Measurements from ENCODE around the gene AMPD1. TPM values are rescaled to one million over a fixed set of nuclear protein-coding genes. Genes with fewer than 3 reads are reported as not detected.

Gene AMPD1
- total RNA-seq, result under 1 TPM in 1 of 2 experiments, not detected in 1; 0.23 TPM

DNA sequence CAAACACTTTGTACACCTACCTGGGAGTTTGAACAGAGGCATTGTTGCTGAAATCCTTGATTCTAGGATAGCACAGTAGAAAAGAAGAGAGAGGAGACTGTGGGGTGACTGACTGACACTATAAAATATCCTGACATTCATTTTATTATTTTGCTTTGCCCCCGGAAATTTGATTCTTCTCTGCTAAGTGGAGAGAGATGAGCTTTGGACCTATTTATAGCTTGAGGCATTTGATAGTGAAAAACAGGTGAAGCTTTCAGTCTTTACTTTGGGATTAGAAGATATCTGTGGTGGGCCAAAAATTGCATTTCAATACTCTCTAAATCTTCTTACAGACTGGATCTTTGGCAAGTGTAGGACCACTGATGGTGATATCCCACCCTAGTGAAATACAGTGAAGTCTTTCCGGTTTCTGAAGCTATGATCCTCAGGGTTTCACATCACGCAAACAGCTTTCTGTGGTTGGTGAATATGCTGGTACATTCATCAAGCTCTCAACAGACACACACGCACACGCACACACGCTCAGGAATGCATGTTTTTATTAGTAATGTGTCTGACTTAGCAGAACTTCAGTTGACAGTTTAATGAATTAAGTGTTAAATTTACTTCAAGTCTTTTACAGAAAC is at the start of gene AMPD1:
Gene AMPD1 (minus strand): TSS at position 117 of the 629 bp plus-strand sequence. CDS start 75 bp downstream, at position 42.
- no peaks in the 10 kb centered on the region for H3K4me1 Mint-ChIP-seq
- POLR2A ChIA-PET, result no interaction called here
- intact Hi-C loops (cut with DNase I, micrococcal nuclease), result no loop called here

DNA sequence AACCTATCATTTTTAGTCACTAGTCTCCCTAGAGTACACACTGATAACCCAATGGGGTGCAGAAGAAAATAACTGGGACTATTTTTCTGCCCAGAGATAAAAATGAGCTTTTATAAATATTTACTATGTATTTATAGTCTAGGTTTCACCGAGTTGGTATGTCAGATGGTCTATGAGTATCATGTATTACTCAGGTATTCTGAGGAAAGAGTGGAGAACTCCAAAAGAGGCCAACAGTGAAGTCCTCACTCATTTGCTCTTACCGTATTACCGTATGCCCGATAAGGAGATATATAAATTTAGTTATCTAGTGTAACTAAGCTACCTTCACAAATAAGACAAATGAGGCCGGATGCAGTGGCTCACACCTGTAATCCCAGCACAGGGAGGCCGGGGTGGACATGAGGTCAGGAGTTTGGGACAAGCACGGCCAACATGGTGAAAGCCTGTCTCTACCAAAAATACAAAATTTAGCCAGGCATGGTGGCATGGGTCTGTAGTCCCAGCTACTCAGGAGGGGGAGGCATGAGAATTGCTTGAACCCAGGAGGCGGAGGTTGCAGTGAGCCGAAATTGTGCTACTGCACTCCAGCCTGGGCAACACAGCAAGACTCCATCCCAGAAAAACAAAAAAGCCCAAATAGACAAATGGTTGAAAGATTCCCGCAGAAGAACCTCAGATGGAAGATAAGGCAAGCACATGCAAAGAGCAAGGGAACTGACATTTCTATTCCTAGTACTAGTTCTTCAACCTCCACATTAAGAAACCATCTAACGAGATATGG is 46.8 kb upstream of the AMPD1 start:
- Mint-ChIP-seq H3K4me3 (no peak overlapping the region), H3K36me3 (ENCODE audit: low read depth) (peaks cover 54% of the 10 kb centered on the region), H3K4me1 (peaks cover 59% of the 10 kb centered on the region), H3K27ac (peak overlapping the region; percentile 51), H3K9me3 (ENCODE audit: low read depth) (no peaks in the 10 kb centered on the region), H3K27me3 (no peaks in the 10 kb centered on the region)
- ATAC-seq, result no peak
- POLR2A ChIA-PET, result interaction anchor here (0.7 kb wide), 1 partner anchor 22 kb away, joined by 3 read pairs; no protein-coding TSS in a partner anchor
- CTCF ChIA-PET, result interaction anchor here (0.8 to 1.3 kb wide), 2 partner anchors 15 to 24 kb away, joined by 3 read pairs; no protein-coding TSS in a partner anchor
- intact Hi-C loops (cut with DNase I, micrococcal nuclease), result loop anchor here in 1 of 2 experiments (2.0 to 10.0 kb wide), 2 partner anchors 15 to 353 kb away; partner anchors contain the start of gene CSDE1
- DNase-seq, result no peak

More for the DNA sequence above, at the start of gene AMPD1:
- no peaks in the 10 kb centered on the region for H3K9me3 Mint-ChIP-seq (ENCODE audit: low read depth)
- DNase-seq, result no peak
- no peak for ATAC-seq
- no peak within 1 kb of the TSS for H3K27ac Mint-ChIP-seq
- no peaks in the 10 kb centered on the region for H3K36me3 Mint-ChIP-seq (ENCODE audit: low read depth)
- H3K27me3 Mint-ChIP-seq, result peaks cover 6% of the 10 kb centered on the region
- CTCF ChIA-PET, result interaction anchor here (0.8 to 1.7 kb wide), 2 partner anchors 20 to 74 kb away, joined by 3 to 5 read pairs; partner anchors contain the start of gene NRAS
- H3K4me3 Mint-ChIP-seq, result no peak within 1 kb of the TSS

DNA sequence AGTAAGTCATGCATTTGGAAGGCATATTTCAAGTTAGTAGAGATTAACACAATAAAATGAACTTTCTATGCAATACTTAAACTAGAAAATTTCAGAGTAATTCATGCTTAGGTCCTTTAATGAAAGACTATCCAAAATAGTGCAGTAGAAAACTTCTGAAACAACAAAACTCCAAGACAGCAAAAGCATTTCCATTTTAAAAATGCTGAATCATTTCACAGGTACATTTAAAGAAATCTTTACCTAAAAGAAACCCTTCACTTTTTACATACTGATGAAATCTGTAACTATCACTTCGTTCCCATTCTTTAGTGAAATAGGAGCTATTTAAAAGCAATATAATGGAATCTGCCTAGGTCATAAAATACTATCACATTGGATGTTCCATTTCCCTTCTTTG is 45.0 kb upstream of the AMPD1 start:
- intact Hi-C loops (cut with DNase I, micrococcal nuclease), result loop anchor here in 1 of 2 experiments (2.0 to 10.0 kb wide), 2 partner anchors 16 to 354 kb away; partner anchors contain the start of gene CSDE1
- ChIA-PET POLR2A (no interaction called here), CTCF (interaction anchor here (0.6 kb wide), 1 partner anchor 9 kb away, joined by 3 read pairs; no protein-coding TSS in a partner anchor)
- ATAC-seq (no peak), DNase-seq (no peak)
- Mint-ChIP-seq H3K27ac (no peak overlapping the region), H3K36me3 (ENCODE audit: low read depth) (peaks cover 56% of the 10 kb centered on the region), H3K27me3 (no peaks in the 10 kb centered on the region), H3K9me3 (ENCODE audit: low read depth) (no peaks in the 10 kb centered on the region), H3K4me3 (no peak overlapping the region), H3K4me1 (peaks cover 41% of the 10 kb centered on the region)

DNA sequence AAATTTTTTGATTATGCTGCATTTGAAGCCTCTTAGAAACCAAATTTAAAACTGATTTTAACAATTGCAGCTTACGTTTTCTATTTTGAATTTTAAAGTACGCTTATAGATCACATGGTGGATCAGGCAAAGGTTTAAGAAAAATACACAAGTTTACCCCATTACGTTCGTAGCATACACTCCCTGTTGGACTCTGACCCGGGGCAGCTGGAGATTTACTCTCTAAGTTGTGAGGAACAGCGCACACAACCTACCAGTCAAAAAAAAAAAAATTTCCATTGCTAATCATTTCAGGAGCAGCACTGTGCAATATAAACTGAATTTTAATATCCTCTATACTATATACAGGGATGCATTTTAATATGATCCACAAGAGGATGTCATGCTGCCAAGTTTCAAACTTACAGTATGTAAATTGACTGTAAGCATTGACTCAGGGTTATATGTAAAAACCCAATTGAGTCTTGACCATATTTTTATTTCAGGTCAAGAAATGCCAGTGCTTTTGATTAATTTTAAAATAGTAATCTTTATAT is 42.0 kb upstream of the AMPD1 start:
- Mint-ChIP-seq H3K4me1 (peaks cover 20% of the 10 kb centered on the region), H3K27ac (no peak overlapping the region), H3K36me3 (ENCODE audit: low read depth) (peaks cover 66% of the 10 kb centered on the region), H3K27me3 (no peaks in the 10 kb centered on the region), H3K4me3 (no peak overlapping the region), H3K9me3 (ENCODE audit: low read depth) (no peaks in the 10 kb centered on the region)
- CTCF ChIA-PET, result interaction anchor here (1.0 to 1.6 kb wide), 2 partner anchors 9 to 17 kb away, joined by 3 to 4 read pairs; no protein-coding TSS in a partner anchor
- ATAC-seq, result no peak
- intact Hi-C loops (cut with DNase I, micrococcal nuclease), result no loop called here
- POLR2A ChIA-PET, result no interaction called here
- DNase-seq, result no peak

DNA sequence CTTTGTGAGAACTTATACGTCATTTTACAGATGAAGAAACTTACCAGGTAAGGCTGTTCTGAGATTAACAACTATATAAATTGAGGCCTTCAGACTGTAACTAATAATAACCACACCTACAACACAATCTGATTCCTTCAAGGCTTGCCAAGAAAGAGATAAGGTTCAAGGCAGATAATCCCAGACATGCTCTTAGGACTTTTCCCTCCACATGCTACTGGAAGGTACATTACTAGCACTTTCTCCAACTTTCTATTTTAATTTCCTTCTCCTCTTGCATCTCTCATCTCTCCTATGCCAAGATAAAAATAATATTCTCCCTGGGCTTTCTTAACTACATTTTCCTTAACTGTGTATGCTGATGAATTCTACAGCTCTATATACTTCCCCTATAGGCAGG is 40.1 kb upstream of the AMPD1 start:
- Mint-ChIP-seq H3K27me3 (no peaks in the 10 kb centered on the region), H3K27ac (no peak overlapping the region), H3K9me3 (ENCODE audit: low read depth) (no peaks in the 10 kb centered on the region), H3K4me1 (peaks cover 11% of the 10 kb centered on the region), H3K36me3 (ENCODE audit: low read depth) (peaks cover 66% of the 10 kb centered on the region), H3K4me3 (no peak overlapping the region)
- CTCF ChIA-PET, result no interaction called here
- no peak for ATAC-seq
- POLR2A ChIA-PET, result no interaction called here
- intact Hi-C loops (cut with DNase I, micrococcal nuclease), result no loop called here
- DNase-seq, result no peak

DNA sequence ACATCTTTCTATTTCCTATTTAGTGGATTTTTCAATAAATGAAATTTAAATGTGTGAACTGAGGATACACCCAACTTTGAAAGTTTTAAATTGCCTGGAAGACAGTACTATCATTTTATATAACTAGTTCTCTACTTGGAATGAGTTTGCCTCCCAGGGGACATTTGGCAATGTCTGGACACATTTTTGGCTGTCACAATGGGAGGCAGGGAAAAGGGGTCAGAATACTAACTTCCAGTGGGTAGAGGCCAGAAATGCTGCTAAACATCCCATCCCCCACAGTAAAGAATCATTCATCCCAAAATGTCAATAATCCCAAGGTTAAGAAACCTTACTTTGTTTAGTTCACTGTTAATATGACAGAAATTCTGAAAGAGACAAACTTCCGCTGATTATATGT is 34.4 kb upstream of the AMPD1 start:
- POLR2A ChIA-PET, result no interaction called here
- ATAC-seq, result no peak
- DNase-seq, result no peak
- intact Hi-C loops (cut with DNase I, micrococcal nuclease), result no loop called here
- CTCF ChIA-PET, result no interaction called here
- peak overlapping the region; percentile 69 for H3K27ac Mint-ChIP-seq
- no peaks in the 10 kb centered on the region for H3K9me3 Mint-ChIP-seq (ENCODE audit: low read depth)
- H3K4me3 Mint-ChIP-seq, result no peak overlapping the region
- H3K4me1 Mint-ChIP-seq, result peaks cover 10% of the 10 kb centered on the region
- no peaks in the 10 kb centered on the region for H3K27me3 Mint-ChIP-seq
- peaks cover 74% of the 10 kb centered on the region for H3K36me3 Mint-ChIP-seq (ENCODE audit: low read depth)

DNA sequence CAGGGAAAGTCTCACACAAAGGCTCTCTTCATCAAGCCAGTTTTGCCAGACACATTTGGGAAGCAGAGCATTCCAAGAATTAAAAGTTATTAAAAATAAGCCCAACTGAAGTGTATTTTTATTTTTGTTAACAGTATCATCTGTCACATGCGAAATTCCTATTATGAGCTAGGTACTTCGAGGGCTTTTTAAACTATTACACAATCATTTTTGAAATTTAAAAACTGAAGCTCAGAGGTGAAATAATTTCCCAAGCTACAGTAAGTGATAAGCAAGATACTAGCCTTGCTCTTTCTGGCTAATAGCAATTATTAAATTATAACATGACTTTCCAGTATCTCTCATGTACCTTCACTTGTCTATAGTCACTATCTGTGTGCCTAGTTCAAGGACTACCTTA is 33.2 kb upstream of the AMPD1 start:
- H3K4me3 Mint-ChIP-seq, result no peak overlapping the region
- intact Hi-C loops (cut with DNase I, micrococcal nuclease), result no loop called here
- H3K4me1 Mint-ChIP-seq, result peaks cover 10% of the 10 kb centered on the region
- H3K27me3 Mint-ChIP-seq, result no peaks in the 10 kb centered on the region
- peak overlapping the region; percentile 13 for H3K27ac Mint-ChIP-seq
- ATAC-seq (no peak), DNase-seq (no peak)
- H3K9me3 Mint-ChIP-seq (ENCODE audit: low read depth), result no peaks in the 10 kb centered on the region
- CTCF ChIA-PET, result interaction anchor here (1.0 kb wide), 2 partner anchors 9 to 47 kb away, joined by 3 read pairs; no protein-coding TSS in a partner anchor
- POLR2A ChIA-PET, result no interaction called here
- H3K36me3 Mint-ChIP-seq (ENCODE audit: low read depth), result peaks cover 71% of the 10 kb centered on the region

DNA sequence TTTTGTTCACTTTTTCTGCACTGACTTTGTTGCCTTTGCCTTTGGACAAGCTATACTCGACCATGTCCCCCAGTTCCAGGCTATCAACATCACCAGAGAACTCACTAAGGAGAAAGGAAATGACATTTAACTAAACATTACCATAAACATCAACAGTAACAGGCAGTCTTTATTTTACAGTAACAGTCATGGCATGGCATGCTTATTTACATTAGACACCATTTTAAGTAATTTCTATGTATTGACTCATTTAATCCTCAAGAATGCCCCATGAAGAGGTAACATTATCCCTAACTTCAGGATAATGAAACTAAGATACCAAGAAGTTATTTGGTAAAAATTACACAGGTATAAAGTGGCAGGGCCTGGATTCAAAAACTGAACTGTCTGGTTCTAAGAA is 29.9 kb upstream of the AMPD1 start:
- no peaks in the 10 kb centered on the region for H3K9me3 Mint-ChIP-seq (ENCODE audit: low read depth)
- DNase-seq (no peak), ATAC-seq (no peak)
- H3K4me1 Mint-ChIP-seq, result peaks cover 2% of the 10 kb centered on the region
- peaks cover 76% of the 10 kb centered on the region for H3K36me3 Mint-ChIP-seq (ENCODE audit: low read depth)
- H3K4me3 Mint-ChIP-seq, result no peak overlapping the region
- intact Hi-C loops (cut with DNase I, micrococcal nuclease), result no loop called here
- H3K27ac Mint-ChIP-seq, result peak overlapping the region; percentile 24
- ChIA-PET CTCF (no interaction called here), POLR2A (no interaction called here)
- no peaks in the 10 kb centered on the region for H3K27me3 Mint-ChIP-seq

DNA sequence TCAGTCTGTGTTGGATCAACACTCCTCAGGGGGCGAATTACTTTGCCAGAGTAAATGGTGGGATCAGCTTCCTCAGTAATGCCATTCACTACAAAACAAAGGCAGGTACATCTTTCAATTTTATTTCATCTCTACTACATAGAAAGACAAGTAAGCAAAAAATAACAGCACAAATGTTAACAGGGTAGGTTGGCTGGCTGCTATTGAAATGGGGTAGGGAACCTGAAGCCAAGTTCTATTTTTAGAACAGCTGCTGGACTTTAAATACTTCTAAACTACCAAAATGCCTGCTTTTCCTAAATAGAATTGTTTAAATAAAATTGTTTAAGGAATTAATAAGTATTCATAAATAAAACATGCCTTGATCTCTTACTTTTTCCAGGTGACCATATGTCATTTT is 28.6 kb upstream of the AMPD1 start:
- Mint-ChIP-seq H3K27ac (peak overlapping the region; percentile 85), H3K9me3 (ENCODE audit: low read depth) (no peaks in the 10 kb centered on the region), H3K27me3 (no peaks in the 10 kb centered on the region), H3K36me3 (ENCODE audit: low read depth) (peaks cover 75% of the 10 kb centered on the region), H3K4me1 (peaks cover 7% of the 10 kb centered on the region), H3K4me3 (no peak overlapping the region)
- CTCF ChIA-PET, result interaction anchor here (0.7 to 0.8 kb wide), 2 partner anchors 8 to 1659 kb away, joined by 3 read pairs; no protein-coding TSS in a partner anchor
- POLR2A ChIA-PET, result no interaction called here
- ATAC-seq (no peak), DNase-seq (no peak)
- intact Hi-C loops (cut with DNase I, micrococcal nuclease), result no loop called here

DNA sequence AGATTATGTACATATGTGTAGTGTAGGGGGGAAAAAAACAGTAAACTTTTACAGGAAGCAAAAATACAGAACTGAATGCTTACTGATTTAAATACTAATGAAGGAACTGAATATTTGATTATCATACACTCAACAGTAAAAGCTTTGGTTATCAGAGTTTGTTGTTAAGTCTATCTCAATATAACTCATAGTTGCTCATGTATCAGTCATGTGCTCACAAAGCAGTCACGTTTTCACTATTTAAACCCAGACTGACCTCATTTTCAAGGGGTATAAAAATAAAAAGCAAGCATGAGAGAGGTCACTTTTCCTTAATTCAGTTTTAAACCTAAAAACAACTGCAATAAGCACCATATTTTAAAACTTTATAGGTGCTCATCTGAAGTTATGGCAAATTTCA is 28.1 kb upstream of the AMPD1 start:
- Mint-ChIP-seq H3K4me3 (no peak overlapping the region), H3K27ac (peak overlapping the region; percentile 39), H3K27me3 (no peaks in the 10 kb centered on the region), H3K9me3 (ENCODE audit: low read depth) (no peaks in the 10 kb centered on the region), H3K36me3 (ENCODE audit: low read depth) (peaks cover 77% of the 10 kb centered on the region), H3K4me1 (peaks cover 10% of the 10 kb centered on the region)
- DNase-seq, result no peak
- no peak for ATAC-seq
- POLR2A ChIA-PET, result interaction anchor here (0.6 kb wide), 1 partner anchor 15 kb away, joined by 4 read pairs; no protein-coding TSS in a partner anchor
- intact Hi-C loops (cut with DNase I, micrococcal nuclease), result no loop called here
- CTCF ChIA-PET, result interaction anchor here (0.7 to 0.8 kb wide), 2 partner anchors 8 to 1660 kb away, joined by 3 read pairs; no protein-coding TSS in a partner anchor

DNA sequence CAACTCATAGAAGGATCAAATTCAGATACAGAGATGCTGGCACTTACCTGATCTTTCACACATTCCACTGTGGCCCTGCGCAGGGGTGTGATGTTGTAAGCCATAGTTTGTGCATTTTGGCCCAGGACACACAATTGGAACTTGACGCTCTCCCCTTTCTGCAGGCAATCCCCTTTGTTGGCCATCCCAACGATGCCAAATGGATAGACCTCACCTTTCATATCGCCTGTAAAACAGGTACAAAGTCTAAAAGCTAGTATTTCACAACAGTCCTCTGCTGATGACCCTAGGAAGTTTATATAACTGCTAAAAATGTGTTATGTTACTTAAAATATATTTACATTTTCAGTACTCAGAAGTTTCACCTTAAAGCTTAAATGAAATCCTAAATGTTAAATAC is 25.1 kb upstream of the AMPD1 start:
- Mint-ChIP-seq H3K4me3 (no peak overlapping the region), H3K36me3 (ENCODE audit: low read depth) (peaks cover 78% of the 10 kb centered on the region), H3K27ac (peak overlapping the region; percentile 41), H3K9me3 (ENCODE audit: low read depth) (no peaks in the 10 kb centered on the region), H3K27me3 (no peaks in the 10 kb centered on the region), H3K4me1 (peaks cover 22% of the 10 kb centered on the region)
- ChIA-PET POLR2A (interaction anchor here (0.7 kb wide), 1 partner anchor 21 kb away, joined by 3 read pairs; no protein-coding TSS in a partner anchor), CTCF (interaction anchor here (1.1 to 1.2 kb wide), 3 partner anchors 17 to 282 kb away, joined by 3 to 4 read pairs (median 3); no protein-coding TSS in a partner anchor)
- ATAC-seq (no peak), DNase-seq (no peak)
- intact Hi-C loops (cut with DNase I, micrococcal nuclease), result no loop called here
